PFSK-1 (cell line): ENCODE data around the gene SP3.
A peak's percentile ranks its signal among the peaks of the same experiment; 100 is the strongest.

ENCODE experiments used
- POLR2AphosphoS5 ChIP-seq: IDR thresholded peaks from 2 replicates; pipeline ENCODE4 v1.6.1; 2012; ENCODE audit warnings: low read depth, mild to moderate bottlenecking, control low read depth, low read length, moderate library complexity
- SIN3A ChIP-seq: IDR thresholded peaks from 2 replicates; pipeline ENCODE4 v1.6.1; 2012; ENCODE audit warnings: mild to moderate bottlenecking, low read length, moderate library complexity, borderline replicate concordance; ENCODE audit not compliant: insufficient read depth
- TAF1 ChIP-seq: IDR thresholded peaks from 2 replicates; pipeline ENCODE4 v1.6.1; 2012; ENCODE audit warnings: low read length, control low read depth, borderline replicate concordance; ENCODE audit not compliant: insufficient read depth
- TF ChIP-seq, protein P1 (sequence below), 2 experiments: IDR thresholded peaks; 2 replicates each; pipeline versions ENCODE4 v1.6.1 to v1.8.0; 2011 to 2012; ENCODE audit warnings: low read depth in 2 of 2, low read length in 2 of 2, control low read depth in 1 of 2, inconsistent platforms in 1 of 2, mild to moderate bottlenecking in 1 of 2, moderate library complexity in 1 of 2; ENCODE audit not compliant: insufficient read depth in 1 of 2

GRCh38 chr2:174009488-174010223 is 44.5 kb upstream of the SP3 start:
- TF ChIP-seq POLR2AphosphoS5 (no peak), TAF1 (peak; percentile 19; the same call in 1 of the 2 replicates), SIN3A (no peak)
- TF ChIP-seq, protein P1, sequence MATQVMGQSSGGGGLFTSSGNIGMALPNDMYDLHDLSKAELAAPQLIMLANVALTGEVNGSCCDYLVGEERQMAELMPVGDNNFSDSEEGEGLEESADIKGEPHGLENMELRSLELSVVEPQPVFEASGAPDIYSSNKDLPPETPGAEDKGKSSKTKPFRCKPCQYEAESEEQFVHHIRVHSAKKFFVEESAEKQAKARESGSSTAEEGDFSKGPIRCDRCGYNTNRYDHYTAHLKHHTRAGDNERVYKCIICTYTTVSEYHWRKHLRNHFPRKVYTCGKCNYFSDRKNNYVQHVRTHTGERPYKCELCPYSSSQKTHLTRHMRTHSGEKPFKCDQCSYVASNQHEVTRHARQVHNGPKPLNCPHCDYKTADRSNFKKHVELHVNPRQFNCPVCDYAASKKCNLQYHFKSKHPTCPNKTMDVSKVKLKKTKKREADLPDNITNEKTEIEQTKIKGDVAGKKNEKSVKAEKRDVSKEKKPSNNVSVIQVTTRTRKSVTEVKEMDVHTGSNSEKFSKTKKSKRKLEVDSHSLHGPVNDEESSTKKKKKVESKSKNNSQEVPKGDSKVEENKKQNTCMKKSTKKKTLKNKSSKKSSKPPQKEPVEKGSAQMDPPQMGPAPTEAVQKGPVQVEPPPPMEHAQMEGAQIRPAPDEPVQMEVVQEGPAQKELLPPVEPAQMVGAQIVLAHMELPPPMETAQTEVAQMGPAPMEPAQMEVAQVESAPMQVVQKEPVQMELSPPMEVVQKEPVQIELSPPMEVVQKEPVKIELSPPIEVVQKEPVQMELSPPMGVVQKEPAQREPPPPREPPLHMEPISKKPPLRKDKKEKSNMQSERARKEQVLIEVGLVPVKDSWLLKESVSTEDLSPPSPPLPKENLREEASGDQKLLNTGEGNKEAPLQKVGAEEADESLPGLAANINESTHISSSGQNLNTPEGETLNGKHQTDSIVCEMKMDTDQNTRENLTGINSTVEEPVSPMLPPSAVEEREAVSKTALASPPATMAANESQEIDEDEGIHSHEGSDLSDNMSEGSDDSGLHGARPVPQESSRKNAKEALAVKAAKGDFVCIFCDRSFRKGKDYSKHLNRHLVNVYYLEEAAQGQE (IDR thresholded peaks at IDR 0.05; ENCODE audit: insufficient read depth in 1 of 2, low read depth in 2 of 2, low read length in 2 of 2) = no peak
